NB4 (cell line): ENCODE data around the gene TYMP.

Experiments used
- CTCF ChIP-seq: IDR thresholded peaks from one replicate; pipeline ENCODE4 v1.5.1; 2012; ENCODE audit warnings: low read depth, low read length
- POLR2A ChIP-seq: IDR thresholded peaks from 2 replicates; pipeline ENCODE4 v1.6.1; 2011; ENCODE audit warnings: mild to moderate bottlenecking; ENCODE audit not compliant: insufficient read length; ENCODE audit errors: extremely low read depth

GRCh38 chr22:50520826-50521453 lies 8.9 kb downstream of the TYMP start:
- TF ChIP-seq CTCF (no peak), POLR2A (no peak)
